ENCODE measurements around the gene BTN3A1.

DNA sequence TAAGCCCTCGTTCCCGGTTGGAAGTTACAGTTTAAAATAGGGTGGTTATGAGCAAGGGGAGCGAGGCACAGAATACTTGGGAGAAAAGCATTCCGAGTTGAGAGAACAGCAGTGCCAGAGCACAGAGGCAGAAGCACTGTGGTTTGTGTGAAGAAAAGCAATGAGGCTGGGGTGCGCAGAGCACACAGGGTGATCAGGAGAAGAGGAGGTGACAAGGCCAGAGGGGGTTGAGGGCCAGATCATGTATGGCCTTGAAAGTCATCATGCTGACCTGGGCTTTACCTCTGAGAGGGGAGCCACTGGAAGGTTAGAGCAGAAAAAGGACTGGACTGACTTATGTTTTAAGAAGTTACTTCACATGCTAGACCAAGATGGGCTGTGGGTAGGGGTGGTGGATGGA is 40.5 kb upstream of the BTN3A1 start:
- TF ChIP-seq, protein P1, sequence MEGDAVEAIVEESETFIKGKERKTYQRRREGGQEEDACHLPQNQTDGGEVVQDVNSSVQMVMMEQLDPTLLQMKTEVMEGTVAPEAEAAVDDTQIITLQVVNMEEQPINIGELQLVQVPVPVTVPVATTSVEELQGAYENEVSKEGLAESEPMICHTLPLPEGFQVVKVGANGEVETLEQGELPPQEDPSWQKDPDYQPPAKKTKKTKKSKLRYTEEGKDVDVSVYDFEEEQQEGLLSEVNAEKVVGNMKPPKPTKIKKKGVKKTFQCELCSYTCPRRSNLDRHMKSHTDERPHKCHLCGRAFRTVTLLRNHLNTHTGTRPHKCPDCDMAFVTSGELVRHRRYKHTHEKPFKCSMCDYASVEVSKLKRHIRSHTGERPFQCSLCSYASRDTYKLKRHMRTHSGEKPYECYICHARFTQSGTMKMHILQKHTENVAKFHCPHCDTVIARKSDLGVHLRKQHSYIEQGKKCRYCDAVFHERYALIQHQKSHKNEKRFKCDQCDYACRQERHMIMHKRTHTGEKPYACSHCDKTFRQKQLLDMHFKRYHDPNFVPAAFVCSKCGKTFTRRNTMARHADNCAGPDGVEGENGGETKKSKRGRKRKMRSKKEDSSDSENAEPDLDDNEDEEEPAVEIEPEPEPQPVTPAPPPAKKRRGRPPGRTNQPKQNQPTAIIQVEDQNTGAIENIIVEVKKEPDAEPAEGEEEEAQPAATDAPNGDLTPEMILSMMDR (conservative IDR thresholded peaks at IDR 0.05 in 1 of 2, IDR thresholded peaks at IDR 0.05 in 1 of 2; ENCODE audit: low read depth in 1 of 2, low read length in 2 of 2), result no peak
- no peak for TF ChIP-seq EZH2 (IDR thresholded peaks at IDR 0.05; ENCODE audit: low read length, missing control alignments)

All from fibroblast of lung (primary cell).